PFSK-1 (cell line): ENCODE measurements around the gene TBC1D22A.

Source experiments
- POLR2AphosphoS5 ChIP-seq: IDR thresholded peaks from 2 replicates; pipeline ENCODE4 v1.6.1; 2012; ENCODE audit warnings: low read depth, mild to moderate bottlenecking, control low read depth, low read length, moderate library complexity
- REST ChIP-seq, 2 experiments: IDR thresholded peaks; 2 replicates each; pipeline versions ENCODE4 v1.6.1 to v1.8.0; 2011 to 2012; ENCODE audit warnings: low read depth in 2 of 2, low read length in 2 of 2, control low read depth in 1 of 2, inconsistent platforms in 1 of 2, mild to moderate bottlenecking in 1 of 2, moderate library complexity in 1 of 2; ENCODE audit not compliant: insufficient read depth in 1 of 2
- SIN3A ChIP-seq: IDR thresholded peaks from 2 replicates; pipeline ENCODE4 v1.6.1; 2012; ENCODE audit warnings: mild to moderate bottlenecking, low read length, moderate library complexity, borderline replicate concordance; ENCODE audit not compliant: insufficient read depth
- TAF1 ChIP-seq: IDR thresholded peaks from 2 replicates; pipeline ENCODE4 v1.6.1; 2012; ENCODE audit warnings: low read length, control low read depth, borderline replicate concordance; ENCODE audit not compliant: insufficient read depth

GRCh38 chr22:47089796-47090460 lies 327.5 kb downstream of the TBC1D22A start:
- TF ChIP-seq TAF1, result no peak
- TF ChIP-seq REST (IDR thresholded peaks at IDR 0.05; ENCODE audit: insufficient read depth in 1 of 2, low read depth in 2 of 2, low read length in 2 of 2), result no peak
- no peak for TF ChIP-seq POLR2AphosphoS5
- TF ChIP-seq SIN3A, result no peak
